ENCODE measurements around the gene NFKBIE.

NFKBIE gene

DNA sequence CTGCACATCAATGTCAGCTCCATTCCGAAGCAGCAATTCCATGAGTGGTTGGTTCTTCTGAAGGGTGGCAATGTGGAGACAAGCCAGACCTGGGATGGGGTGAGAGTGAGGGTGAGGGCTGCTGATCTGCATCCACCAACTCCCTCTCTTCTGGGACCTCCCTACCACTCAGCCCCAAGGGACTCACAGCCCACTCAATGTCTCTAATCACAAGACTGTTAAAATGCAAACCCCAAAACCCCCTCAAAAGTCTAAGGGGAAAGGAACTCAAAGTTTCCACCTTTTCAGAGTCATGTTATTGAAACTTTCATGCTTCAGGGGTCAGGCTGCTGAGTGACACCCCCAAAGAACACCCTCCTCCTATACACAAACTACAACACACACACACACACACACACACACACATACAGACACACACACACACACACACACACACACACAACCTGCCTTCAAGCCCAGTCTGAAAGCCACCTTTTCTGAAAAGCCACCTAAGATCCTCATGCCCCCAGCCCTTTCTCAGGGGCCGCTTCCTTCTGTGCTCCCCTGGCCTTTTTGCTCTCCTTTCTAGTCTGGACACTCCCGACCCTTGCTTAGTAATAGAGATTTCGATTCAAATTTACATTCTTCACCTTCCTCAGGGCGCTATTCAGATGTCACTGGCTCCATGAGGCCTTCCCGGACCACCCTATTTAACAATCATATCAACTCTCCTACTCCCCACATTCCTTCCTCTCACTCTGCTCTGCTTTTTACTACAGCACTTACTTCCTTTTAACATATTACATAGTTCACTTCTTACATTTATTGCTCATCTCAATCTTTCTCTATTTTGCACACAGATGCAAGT lies 4.7 kb downstream of the NFKBIE start:
- no peak overlapping the region for H3K4ac ChIP-seq (ENCODE audit: low read depth, low read length)
- H3K36me3 ChIP-seq (ENCODE audit: control insufficient read depth, insufficient read depth, low read length): no peaks in the 10 kb centered on the region
- no peak overlapping the region for H3K18ac ChIP-seq (ENCODE audit: low read length)
- H3K9ac ChIP-seq (ENCODE audit: low read length): no peak overlapping the region
- no peak overlapping the region for H4K5ac ChIP-seq (ENCODE audit: low read length)
- no peak overlapping the region for H4K8ac ChIP-seq (ENCODE audit: low read depth, low read length)
- peaks cover 2% of the 10 kb centered on the region for H3K79me2 ChIP-seq (ENCODE audit: control insufficient read depth, insufficient read depth, low read length)
- H2BK120ac ChIP-seq (ENCODE audit: low read depth, low read length): no peak overlapping the region
- no peak overlapping the region for H3K4me3 ChIP-seq (ENCODE audit: low read length)
- H2BK5ac ChIP-seq (ENCODE audit: low read length): no peak overlapping the region
- H3K27ac ChIP-seq (ENCODE audit: low read depth, low read length): no peak overlapping the region
- peaks cover 11% of the 10 kb centered on the region for H3K4me1 ChIP-seq (ENCODE audit: control insufficient read depth, low read depth, low read length)
- H3K79me1 ChIP-seq (ENCODE audit: low read length): peaks cover 2% of the 10 kb centered on the region
- no peak overlapping the region for H3K56ac ChIP-seq (ENCODE audit: low read length)
- H3K4me2 ChIP-seq (ENCODE audit: low read length): no peak overlapping the region
- no peaks in the 10 kb centered on the region for H3K27me3 ChIP-seq (ENCODE audit: insufficient read depth, low read length, poor library complexity)
- H3K23ac ChIP-seq (ENCODE audit: low read length): no peak overlapping the region
- no peak for DNase-seq
- no peak overlapping the region for H2BK15ac ChIP-seq (replicated peaks; ENCODE audit: low read depth)
- H2AK5ac ChIP-seq (ENCODE audit: low read length): no peak overlapping the region
- WGBS (ENCODE audit: extremely low coverage, insufficient coverage, low lambda C conversion rate): no CpG with 5 or more reads among the region's 6 CpGs

GRCh38 chr6:44260011-44260410 lies 5.3 kb downstream of the NFKBIE start:
- no peak overlapping the region for H3K4me2 ChIP-seq (ENCODE audit: low read length)
- H3K36me3 ChIP-seq (ENCODE audit: control insufficient read depth, insufficient read depth, low read length): peaks cover 1% of the 10 kb centered on the region
- peaks cover 11% of the 10 kb centered on the region for H3K4me1 ChIP-seq (ENCODE audit: control insufficient read depth, low read depth, low read length)
- WGBS (ENCODE audit: extremely low coverage, insufficient coverage, low lambda C conversion rate): no CpG with 5 or more reads among the region's 8 CpGs
- no peak overlapping the region for H2BK120ac ChIP-seq (ENCODE audit: low read depth, low read length)
- no peak overlapping the region for H3K56ac ChIP-seq (ENCODE audit: low read length)
- H4K5ac ChIP-seq (ENCODE audit: low read length): no peak overlapping the region
- no peak overlapping the region for H3K4me3 ChIP-seq (ENCODE audit: low read length)
- peaks cover 2% of the 10 kb centered on the region for H3K79me1 ChIP-seq (ENCODE audit: low read length)
- no peak overlapping the region for H2BK5ac ChIP-seq (ENCODE audit: low read length)
- DNase-seq: no peak
- no peak overlapping the region for H3K23ac ChIP-seq (ENCODE audit: low read length)
- H3K27ac ChIP-seq (ENCODE audit: low read depth, low read length): no peak overlapping the region
- H3K4ac ChIP-seq (ENCODE audit: low read depth, low read length): no peak overlapping the region
- H3K9ac ChIP-seq (ENCODE audit: low read length): no peak overlapping the region
- H3K79me2 ChIP-seq (ENCODE audit: control insufficient read depth, insufficient read depth, low read length): peaks cover 2% of the 10 kb centered on the region
- H3K18ac ChIP-seq (ENCODE audit: low read length): no peak overlapping the region
- no peak overlapping the region for H4K8ac ChIP-seq (ENCODE audit: low read depth, low read length)
- H2AK5ac ChIP-seq (ENCODE audit: low read length): no peak overlapping the region
- no peaks in the 10 kb centered on the region for H3K27me3 ChIP-seq (ENCODE audit: insufficient read depth, low read length, poor library complexity)
- H2BK15ac ChIP-seq (replicated peaks; ENCODE audit: low read depth): no peak overlapping the region

GRCh38 chr6:44258921-44259320 lies 6.4 kb downstream of the NFKBIE start:
- H2BK120ac ChIP-seq (ENCODE audit: low read depth, low read length): no peak overlapping the region
- DNase-seq: no peak
- H3K18ac ChIP-seq (ENCODE audit: low read length): no peak overlapping the region
- H3K79me1 ChIP-seq (ENCODE audit: low read length): peaks cover under 1% of the 10 kb centered on the region
- no peak overlapping the region for H3K4me3 ChIP-seq (ENCODE audit: low read length)
- H3K23ac ChIP-seq (ENCODE audit: low read length): no peak overlapping the region
- H2AK5ac ChIP-seq (ENCODE audit: low read length): no peak overlapping the region
- no peak overlapping the region for H3K27ac ChIP-seq (ENCODE audit: low read depth, low read length)
- H3K9ac ChIP-seq (ENCODE audit: low read length): no peak overlapping the region
- H2BK15ac ChIP-seq (replicated peaks; ENCODE audit: low read depth): no peak overlapping the region
- peaks cover 7% of the 10 kb centered on the region for H3K36me3 ChIP-seq (ENCODE audit: control insufficient read depth, insufficient read depth, low read length)
- no peak overlapping the region for H3K4me2 ChIP-seq (ENCODE audit: low read length)
- H3K4ac ChIP-seq (ENCODE audit: low read depth, low read length): no peak overlapping the region
- H4K8ac ChIP-seq (ENCODE audit: low read depth, low read length): no peak overlapping the region
- H4K5ac ChIP-seq (ENCODE audit: low read length): no peak overlapping the region
- H2BK5ac ChIP-seq (ENCODE audit: low read length): no peak overlapping the region
- H3K4me1 ChIP-seq (ENCODE audit: control insufficient read depth, low read depth, low read length): peaks cover 5% of the 10 kb centered on the region
- peaks cover 2% of the 10 kb centered on the region for H3K79me2 ChIP-seq (ENCODE audit: control insufficient read depth, insufficient read depth, low read length)
- H3K56ac ChIP-seq (ENCODE audit: low read length): no peak overlapping the region
- WGBS (ENCODE audit: extremely low coverage, insufficient coverage, low lambda C conversion rate): no CpG with 5 or more reads among the region's 3 CpGs
- H3K27me3 ChIP-seq (ENCODE audit: insufficient read depth, low read length, poor library complexity): no peaks in the 10 kb centered on the region

DNA sequence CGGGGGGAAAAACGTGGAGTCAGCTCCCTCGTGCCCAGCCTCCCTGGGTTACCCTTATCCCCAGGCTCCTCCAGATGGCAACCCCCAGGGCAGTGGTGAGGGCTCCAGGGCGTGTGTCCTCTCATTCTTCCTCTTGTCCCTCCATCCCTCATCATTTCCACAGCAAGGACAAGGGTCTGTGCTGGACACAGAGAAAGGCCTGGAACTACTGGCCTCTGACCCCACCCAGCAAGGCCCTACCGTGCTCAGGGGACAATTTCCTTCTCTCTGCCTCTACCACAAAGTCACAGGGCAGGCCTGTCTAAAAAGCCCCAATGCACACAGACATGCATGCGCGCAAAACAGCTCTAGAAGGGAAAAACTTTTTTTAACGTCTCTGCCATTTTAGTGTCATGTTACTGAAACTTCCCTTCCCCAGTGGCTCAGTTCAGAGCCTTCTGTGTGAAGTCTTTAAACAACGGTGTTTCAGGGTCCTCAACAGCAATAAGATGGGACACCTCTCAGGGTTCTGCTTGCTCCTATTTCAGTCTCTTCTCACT lies 7.0 kb downstream of the NFKBIE start:
- peaks cover 2% of the 10 kb centered on the region for H3K79me2 ChIP-seq (ENCODE audit: control insufficient read depth, insufficient read depth, low read length)
- H2BK5ac ChIP-seq (ENCODE audit: low read length): no peak overlapping the region
- no CpG with 5 or more reads among the region's 9 CpGs for WGBS (ENCODE audit: extremely low coverage, insufficient coverage, low lambda C conversion rate)
- no peaks in the 10 kb centered on the region for H3K79me1 ChIP-seq (ENCODE audit: low read length)
- no peak overlapping the region for H2BK120ac ChIP-seq (ENCODE audit: low read depth, low read length)
- no peak overlapping the region for H4K8ac ChIP-seq (ENCODE audit: low read depth, low read length)
- H3K9ac ChIP-seq (ENCODE audit: low read length): no peak overlapping the region
- no peak overlapping the region for H3K4me3 ChIP-seq (ENCODE audit: low read length)
- H3K23ac ChIP-seq (ENCODE audit: low read length): no peak overlapping the region
- H3K56ac ChIP-seq (ENCODE audit: low read length): no peak overlapping the region
- no peak overlapping the region for H3K18ac ChIP-seq (ENCODE audit: low read length)
- no peaks in the 10 kb centered on the region for H3K27me3 ChIP-seq (ENCODE audit: insufficient read depth, low read length, poor library complexity)
- H2AK5ac ChIP-seq (ENCODE audit: low read length): no peak overlapping the region
- DNase-seq: no peak
- H3K27ac ChIP-seq (ENCODE audit: low read depth, low read length): no peak overlapping the region
- no peak overlapping the region for H3K4ac ChIP-seq (ENCODE audit: low read depth, low read length)
- no peak overlapping the region for H2BK15ac ChIP-seq (replicated peaks; ENCODE audit: low read depth)
- H4K5ac ChIP-seq (ENCODE audit: low read length): no peak overlapping the region
- peaks cover 9% of the 10 kb centered on the region for H3K36me3 ChIP-seq (ENCODE audit: control insufficient read depth, insufficient read depth, low read length)
- no peak overlapping the region for H3K4me2 ChIP-seq (ENCODE audit: low read length)
- peaks cover 3% of the 10 kb centered on the region for H3K4me1 ChIP-seq (ENCODE audit: control insufficient read depth, low read depth, low read length)

DNA sequence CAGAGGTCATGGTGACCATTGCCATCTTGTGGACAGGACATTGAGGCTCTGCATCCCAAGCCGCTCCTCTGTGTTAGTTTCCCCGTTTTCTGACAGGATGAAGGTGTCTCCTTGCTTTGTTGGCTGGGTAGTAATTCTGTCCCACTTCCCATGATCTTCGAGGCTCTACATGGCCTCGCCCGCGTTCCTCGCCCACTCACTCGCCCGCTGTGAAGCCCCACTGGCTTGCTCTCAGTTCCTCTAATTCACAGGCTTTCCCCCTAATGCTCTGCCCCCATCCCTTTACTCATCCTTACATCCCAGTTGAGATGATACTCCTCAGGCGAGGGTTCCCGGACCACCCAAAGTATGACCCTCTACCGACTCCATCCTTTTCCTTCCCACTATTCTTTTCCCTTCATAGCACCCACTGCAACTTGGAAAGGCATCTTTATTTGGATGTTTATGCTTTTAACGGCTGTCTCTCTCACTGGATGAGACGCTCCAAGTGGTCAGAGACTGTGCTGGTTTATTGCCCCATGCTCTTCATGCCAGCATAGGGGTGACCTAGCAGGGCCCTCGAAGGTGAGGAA lies 7.5 kb downstream of the NFKBIE start:
- no peak overlapping the region for H3K27ac ChIP-seq (ENCODE audit: low read depth, low read length)
- peak overlapping the region; percentile 35 for H3K4me3 ChIP-seq (ENCODE audit: low read length)
- no peak overlapping the region for H2AK5ac ChIP-seq (ENCODE audit: low read length)
- H2BK5ac ChIP-seq (ENCODE audit: low read length): no peak overlapping the region
- no peaks in the 10 kb centered on the region for H3K27me3 ChIP-seq (ENCODE audit: insufficient read depth, low read length, poor library complexity)
- no peak overlapping the region for H4K8ac ChIP-seq (ENCODE audit: low read depth, low read length)
- no peaks in the 10 kb centered on the region for H3K4me1 ChIP-seq (ENCODE audit: control insufficient read depth, low read depth, low read length)
- H4K5ac ChIP-seq (ENCODE audit: low read length): no peak overlapping the region
- H2BK15ac ChIP-seq (replicated peaks; ENCODE audit: low read depth): no peak overlapping the region
- peaks cover 13% of the 10 kb centered on the region for H3K36me3 ChIP-seq (ENCODE audit: control insufficient read depth, insufficient read depth, low read length)
- no CpG with 5 or more reads among the region's 15 CpGs for whole genome bisulfite sequencing (ENCODE audit: extremely low coverage, insufficient coverage, low lambda C conversion rate)
- H3K79me1 ChIP-seq (ENCODE audit: low read length): no peaks in the 10 kb centered on the region
- peak overlapping the region; percentile 90 for H3K4me2 ChIP-seq (ENCODE audit: low read length)
- H3K4ac ChIP-seq (ENCODE audit: low read depth, low read length): no peak overlapping the region
- peak overlapping the region; percentile 84 for H3K9ac ChIP-seq (ENCODE audit: low read length)
- H3K56ac ChIP-seq (ENCODE audit: low read length): peak overlapping the region; percentile 97
- peaks cover 2% of the 10 kb centered on the region for H3K79me2 ChIP-seq (ENCODE audit: control insufficient read depth, insufficient read depth, low read length)
- no peak overlapping the region for H3K18ac ChIP-seq (ENCODE audit: low read length)
- DNase-seq: no peak
- no peak overlapping the region for H2BK120ac ChIP-seq (ENCODE audit: low read depth, low read length)
- peak overlapping the region; percentile 99 for H3K23ac ChIP-seq (ENCODE audit: low read length)

Data from mesendoderm (in vitro differentiated cells).